AML-193 (cell line): ENCODE measurements around the gene RNF103.

Source experiments
- DNase-seq, 2 experiments: peaks; one replicate each; lab custom pipeline; 2025; lab: John Stamatoyannopoulos, UW

RNF103 gene

GRCh38 chr2:86566158-86566820, 57.4 kb downstream of the RNF103 start:
- DNase-seq = no peak

- DNase-seq = no peak
Observed at GRCh38 chr2:86563650-86564061, 60.0 kb downstream of the RNF103 start.

- peak; percentile 88 to 92 for DNase-seq
Observed at GRCh38 chr2:86562922-86563649, 60.6 kb downstream of the RNF103 start, which contains the start of gene CHMP3. Gene CHMP3, minus strand, starts transcription at chr2:86563443. Its CDS starts 95 bp downstream, at chr2:86563348.

GRCh38 chr2:86562485-86562921, 61.2 kb downstream of the RNF103 start:
- peak; percentile 35 to 48 for DNase-seq

- no peak for DNase-seq
Observed at GRCh38 chr2:86557836-86558235, 65.8 kb downstream of the RNF103 start.

GRCh38 chr2:86556508-86556907, 67.2 kb downstream of the RNF103 start:
- DNase-seq = no peak
